ENCODE measurements around the gene SNX14.

GRCh38 chr6:85490516-85491248, 103.0 kb downstream of the SNX14 start:
- TF ChIP-seq CHD2 (IDR thresholded peaks at IDR 0.05; ENCODE audit: borderline replicate concordance, low read depth, low read length) (no peak), CTCF (IDR thresholded peaks at IDR 0.05 in 2 of 3, conservative IDR thresholded peaks at IDR 0.05 in 1 of 3; ENCODE audit: control insufficient read depth in 2 of 3, extremely low read depth in 1 of 3, insufficient read depth in 1 of 3, low read depth in 3 of 3, low read length in 3 of 3) (no peak), TAF1 (IDR thresholded peaks at IDR 0.05; ENCODE audit: borderline replicate concordance, low read depth, low read length) (no peak), CHD4 (IDR thresholded peaks at IDR 0.05) (no peak), MTA3 (IDR thresholded peaks at IDR 0.05; ENCODE audit: borderline replicate concordance, low read length) (no peak), ZNF207 (IDR thresholded peaks at IDR 0.05; ENCODE audit: borderline replicate concordance) (no peak)
- TF ChIP-seq, protein P1, sequence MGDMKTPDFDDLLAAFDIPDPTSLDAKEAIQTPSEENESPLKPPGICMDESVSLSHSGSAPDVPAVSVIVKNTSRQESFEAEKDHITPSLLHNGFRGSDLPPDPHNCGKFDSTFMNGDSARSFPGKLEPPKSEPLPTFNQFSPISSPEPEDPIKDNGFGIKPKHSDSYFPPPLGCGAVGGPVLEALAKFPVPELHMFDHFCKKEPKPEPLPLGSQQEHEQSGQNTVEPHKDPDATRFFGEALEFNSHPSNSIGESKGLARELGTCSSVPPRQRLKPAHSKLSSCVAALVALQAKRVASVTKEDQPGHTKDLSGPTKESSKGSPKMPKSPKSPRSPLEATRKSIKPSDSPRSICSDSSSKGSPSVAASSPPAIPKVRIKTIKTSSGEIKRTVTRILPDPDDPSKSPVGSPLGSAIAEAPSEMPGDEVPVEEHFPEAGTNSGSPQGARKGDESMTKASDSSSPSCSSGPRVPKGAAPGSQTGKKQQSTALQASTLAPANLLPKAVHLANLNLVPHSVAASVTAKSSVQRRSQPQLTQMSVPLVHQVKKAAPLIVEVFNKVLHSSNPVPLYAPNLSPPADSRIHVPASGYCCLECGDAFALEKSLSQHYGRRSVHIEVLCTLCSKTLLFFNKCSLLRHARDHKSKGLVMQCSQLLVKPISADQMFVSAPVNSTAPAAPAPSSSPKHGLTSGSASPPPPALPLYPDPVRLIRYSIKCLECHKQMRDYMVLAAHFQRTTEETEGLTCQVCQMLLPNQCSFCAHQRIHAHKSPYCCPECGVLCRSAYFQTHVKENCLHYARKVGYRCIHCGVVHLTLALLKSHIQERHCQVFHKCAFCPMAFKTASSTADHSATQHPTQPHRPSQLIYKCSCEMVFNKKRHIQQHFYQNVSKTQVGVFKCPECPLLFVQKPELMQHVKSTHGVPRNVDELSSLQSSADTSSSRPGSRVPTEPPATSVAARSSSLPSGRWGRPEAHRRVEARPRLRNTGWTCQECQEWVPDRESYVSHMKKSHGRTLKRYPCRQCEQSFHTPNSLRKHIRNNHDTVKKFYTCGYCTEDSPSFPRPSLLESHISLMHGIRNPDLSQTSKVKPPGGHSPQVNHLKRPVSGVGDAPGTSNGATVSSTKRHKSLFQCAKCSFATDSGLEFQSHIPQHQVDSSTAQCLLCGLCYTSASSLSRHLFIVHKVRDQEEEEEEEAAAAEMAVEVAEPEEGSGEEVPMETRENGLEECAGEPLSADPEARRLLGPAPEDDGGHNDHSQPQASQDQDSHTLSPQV (IDR thresholded peaks at IDR 0.05) = no peak
- TF ChIP-seq, protein P2, sequence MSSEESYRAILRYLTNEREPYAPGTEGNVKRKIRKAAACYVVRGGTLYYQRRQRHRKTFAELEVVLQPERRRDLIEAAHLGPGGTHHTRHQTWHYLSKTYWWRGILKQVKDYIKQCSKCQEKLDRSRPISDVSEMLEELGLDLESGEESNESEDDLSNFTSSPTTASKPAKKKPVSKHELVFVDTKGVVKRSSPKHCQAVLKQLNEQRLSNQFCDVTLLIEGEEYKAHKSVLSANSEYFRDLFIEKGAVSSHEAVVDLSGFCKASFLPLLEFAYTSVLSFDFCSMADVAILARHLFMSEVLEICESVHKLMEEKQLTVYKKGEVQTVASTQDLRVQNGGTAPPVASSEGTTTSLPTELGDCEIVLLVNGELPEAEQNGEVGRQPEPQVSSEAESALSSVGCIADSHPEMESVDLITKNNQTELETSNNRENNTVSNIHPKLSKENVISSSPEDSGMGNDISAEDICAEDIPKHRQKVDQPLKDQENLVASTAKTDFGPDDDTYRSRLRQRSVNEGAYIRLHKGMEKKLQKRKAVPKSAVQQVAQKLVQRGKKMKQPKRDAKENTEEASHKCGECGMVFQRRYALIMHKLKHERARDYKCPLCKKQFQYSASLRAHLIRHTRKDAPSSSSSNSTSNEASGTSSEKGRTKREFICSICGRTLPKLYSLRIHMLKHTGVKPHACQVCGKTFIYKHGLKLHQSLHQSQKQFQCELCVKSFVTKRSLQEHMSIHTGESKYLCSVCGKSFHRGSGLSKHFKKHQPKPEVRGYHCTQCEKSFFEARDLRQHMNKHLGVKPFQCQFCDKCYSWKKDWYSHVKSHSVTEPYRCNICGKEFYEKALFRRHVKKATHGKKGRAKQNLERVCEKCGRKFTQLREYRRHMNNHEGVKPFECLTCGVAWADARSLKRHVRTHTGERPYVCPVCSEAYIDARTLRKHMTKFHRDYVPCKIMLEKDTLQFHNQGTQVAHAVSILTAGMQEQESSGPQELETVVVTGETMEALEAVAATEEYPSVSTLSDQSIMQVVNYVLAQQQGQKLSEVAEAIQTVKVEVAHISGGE (CRISPR knock-in tag; IDR thresholded peaks at IDR 0.05) = no peak
